DMS 273 treated with DMSO at 0.1 percent for 48 hours (cell line): ENCODE data around the gene ROCK1.
A peak's percentile ranks its signal among the peaks of the same experiment; 100 is the strongest.
"Not testable (repeated sequence)": the region's sequence is repeated elsewhere in the genome, so short reads cannot be mapped to it uniquely, and the experiment has no call there.

Experiments used
- DNase-seq: peaks from one replicate; lab custom pipeline; 2025; lab: John Stamatoyannopoulos, UW

ROCK1 gene

DNA sequence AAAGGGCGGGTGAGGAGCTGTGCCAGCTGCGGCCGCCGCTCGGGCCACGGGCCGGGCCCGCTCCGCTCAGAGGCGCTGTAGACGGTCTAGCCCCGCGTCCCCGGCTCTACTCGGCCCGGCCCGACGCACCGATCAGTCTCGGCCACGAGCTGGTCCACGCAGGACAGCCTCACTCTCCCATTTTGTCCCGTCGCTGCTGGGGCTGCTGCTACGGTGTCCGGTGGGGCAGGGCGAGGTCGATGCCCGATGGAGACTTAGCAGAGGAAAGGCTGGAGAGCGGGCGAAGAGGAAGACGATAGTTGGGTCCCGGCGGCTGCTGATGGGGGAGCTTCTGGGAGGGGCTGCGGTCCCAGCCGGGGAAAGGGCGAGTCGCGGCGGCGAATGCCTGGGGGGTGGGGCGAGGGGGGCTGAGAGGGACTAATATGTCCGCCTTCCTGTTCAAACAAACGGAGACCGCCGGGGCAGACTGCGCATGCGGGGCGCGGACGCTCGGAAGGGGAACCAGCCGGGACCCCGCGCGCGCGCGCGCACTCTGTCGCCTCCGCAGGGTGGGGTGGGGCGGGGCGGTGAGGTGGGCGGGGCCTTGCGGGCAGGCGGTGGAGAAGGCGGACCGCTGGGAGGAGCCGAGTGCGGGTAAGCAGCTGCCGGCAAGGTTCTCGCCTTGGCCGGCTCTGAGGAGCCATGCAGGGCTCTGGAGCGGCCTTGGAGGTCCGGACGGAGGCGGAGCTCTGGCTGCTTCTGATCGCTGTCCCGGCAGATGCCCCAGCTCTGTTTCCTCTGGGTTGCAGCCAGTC lies at the start of gene ROCK1:
ROCK1 (minus strand) TSS at position 468 of the 794 bp plus-strand sequence. CDS start 903 bp downstream, outside the sequence.
- DNase-seq, result peak; percentile 92

DNA sequence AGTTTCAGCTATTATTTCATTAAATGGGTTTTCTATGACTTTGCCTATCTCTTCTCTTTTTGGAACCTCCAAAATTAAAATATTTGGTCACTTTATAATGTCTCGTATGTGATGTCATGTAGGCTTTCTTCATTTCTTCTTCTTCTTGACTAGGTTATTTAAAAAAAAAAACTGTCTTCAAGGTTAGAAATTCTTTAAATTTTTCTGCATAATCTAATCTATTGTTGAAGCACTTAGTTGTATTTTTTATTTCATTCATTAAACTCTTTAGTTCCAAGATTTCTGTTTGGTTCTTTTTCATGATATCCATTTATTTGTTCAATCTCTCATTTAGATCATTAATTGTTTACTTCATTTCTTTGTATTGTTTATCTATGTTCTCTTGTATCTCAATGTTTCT lies 43.8 kb upstream of the ROCK1 start:
- no peak for DNase-seq

DNA sequence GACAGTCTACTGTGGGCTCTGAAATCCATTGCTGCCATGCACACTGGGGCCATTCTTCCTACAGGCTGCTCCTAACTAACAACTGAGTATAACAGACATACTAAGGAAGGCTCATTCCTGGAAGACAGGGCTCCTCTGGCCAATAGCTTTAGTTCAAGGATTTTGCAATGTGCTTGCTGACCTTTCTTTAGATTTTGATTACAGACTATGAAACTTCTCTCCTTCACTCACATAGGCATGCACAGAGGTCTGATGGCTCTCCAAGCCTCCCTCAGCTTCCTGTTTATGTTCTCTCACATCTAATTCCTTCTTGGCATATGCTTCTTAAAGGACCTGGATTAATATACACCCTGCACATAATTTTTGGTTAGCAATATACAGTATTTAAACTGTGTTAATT lies 34.4 kb upstream of the ROCK1 start:
- no peak for DNase-seq

DNA sequence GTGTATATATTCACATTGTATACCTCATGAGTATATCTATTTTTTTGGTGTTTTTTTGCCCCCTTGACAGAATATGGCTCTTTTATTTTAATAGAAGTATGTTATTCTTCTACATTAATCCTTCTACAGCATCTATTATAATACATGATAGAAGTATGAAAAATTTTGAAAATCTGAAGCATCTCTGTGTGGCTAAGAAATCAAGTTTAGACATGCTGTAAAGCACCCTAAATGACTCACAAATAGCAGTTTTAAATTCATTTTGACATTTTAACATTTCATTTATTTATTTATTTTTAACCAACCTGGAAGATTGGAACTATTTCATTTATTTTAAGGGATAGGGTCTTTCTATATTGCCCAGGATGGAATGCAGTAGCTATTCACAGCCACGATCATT lies 33.8 kb upstream of the ROCK1 start:
- DNase-seq, result no peak

DNA sequence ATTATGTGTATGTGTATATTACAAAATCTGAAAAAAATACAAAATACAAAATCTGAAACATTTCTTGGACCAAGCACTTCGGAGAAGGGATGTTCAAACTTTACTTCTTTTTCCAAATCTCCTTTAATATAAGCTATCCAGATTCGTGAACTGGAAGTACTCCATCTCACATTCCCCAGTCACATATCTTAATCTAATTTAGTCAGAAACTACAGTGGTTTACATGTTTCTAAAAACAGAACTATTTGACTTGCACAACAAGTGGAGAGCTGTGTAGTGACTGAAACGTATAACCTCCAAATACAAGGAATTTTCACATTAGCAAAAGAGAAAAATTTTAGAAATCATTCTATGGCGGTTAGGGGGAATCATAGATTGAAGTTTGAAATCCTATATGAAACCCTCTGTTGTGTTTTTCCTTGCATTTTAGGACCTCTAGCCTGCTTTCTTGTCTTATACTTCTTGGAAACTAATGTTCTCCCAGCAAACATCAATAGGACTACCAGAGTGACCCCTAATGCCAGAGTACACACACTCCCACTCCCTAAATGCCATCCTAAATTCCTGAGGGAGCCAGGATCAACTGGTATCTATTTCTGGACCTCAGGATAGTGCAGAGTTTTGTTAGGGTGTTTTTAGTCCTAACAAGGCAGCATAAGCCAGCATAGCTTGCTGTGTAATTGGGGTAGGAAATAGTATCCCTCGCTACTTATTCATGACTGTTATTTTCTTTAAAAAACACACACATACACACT lies 30.2 kb upstream of the ROCK1 start:
- no peak for DNase-seq

DNA sequence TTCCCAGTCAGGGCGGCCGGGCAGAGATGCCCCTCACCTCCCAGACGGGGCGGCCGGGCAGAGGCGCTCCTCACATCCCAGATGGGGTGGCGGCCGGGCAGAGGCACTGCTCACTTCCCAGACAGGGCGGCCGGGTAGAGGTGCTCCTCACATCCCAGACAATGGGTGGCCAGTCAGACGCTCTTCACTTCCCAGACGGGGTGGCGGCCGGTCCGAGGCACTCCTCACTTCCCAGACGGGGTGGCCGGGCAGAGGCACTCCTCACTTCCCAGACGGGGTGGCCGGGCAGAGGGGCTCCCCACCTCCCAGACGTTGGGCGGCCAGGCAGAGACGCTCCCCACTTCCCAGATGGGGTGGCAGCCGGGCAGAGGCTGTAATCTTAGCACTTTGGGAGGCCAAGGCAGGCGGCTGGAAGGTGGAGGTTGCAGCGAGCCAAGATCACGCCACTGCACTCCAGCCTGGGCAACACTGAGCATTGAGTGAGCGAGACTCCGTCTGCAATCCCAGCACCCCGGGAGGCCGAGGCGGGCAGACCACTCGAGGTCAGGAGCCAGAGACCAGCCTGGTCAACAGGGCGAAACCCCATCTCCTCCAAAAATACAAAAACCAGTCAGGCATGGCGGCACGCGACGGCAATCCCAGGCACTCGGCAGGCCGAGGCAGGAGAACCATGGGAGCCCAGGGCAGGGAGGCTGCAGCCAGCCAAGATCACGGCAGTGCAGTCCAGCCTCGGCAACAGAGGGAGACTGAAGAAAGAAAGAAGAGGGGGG lies 26.3 kb upstream of the ROCK1 start:
- DNase-seq, result not testable (repeated sequence)

DNA sequence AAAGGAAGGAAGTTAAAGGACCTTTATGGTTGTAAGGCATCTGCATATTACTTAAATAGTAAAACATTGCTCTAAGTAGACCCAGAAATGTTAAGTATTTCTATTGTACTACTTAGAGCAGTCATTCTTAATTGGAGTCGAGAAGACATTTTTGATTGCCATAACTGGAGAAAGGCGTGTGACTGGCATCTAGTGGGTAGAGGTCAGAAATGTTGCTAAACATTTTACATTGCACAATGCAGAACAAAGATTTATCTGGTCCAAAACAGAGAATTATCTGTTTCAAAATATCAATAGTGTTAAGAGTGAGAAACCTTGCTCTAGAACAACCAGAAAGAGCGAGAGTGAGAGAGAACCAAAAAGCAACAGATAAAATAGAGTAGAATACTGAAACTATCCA lies 23.3 kb upstream of the ROCK1 start:
- DNase-seq, result no peak

DNA sequence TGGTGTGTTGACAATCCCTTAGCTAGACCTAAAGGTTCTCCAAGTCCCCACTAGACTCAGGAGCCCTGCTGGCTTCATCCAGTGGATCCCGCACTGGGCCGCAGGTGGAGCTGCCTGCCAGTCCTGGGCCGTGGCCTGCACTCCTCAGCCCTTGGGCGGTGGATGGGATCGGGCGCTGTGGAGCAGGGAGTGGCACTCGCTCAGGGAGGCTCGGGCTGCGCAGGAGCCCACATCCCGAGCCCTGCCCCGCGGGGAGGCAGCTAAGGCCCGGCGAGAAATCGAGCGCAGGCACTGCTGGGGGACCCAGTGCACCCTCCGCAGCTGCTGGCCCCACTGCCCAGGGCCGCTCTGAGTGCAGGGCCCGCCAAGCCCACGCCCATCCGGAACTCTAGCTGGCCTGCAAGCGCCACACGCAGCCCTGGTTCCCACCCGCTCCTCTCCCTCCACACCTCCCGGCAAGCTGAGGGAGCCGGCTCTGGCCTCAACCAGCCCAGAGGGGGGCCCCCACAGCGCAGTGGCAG lies 20.8 kb upstream of the ROCK1 start:
- DNase-seq, result no peak

DNA sequence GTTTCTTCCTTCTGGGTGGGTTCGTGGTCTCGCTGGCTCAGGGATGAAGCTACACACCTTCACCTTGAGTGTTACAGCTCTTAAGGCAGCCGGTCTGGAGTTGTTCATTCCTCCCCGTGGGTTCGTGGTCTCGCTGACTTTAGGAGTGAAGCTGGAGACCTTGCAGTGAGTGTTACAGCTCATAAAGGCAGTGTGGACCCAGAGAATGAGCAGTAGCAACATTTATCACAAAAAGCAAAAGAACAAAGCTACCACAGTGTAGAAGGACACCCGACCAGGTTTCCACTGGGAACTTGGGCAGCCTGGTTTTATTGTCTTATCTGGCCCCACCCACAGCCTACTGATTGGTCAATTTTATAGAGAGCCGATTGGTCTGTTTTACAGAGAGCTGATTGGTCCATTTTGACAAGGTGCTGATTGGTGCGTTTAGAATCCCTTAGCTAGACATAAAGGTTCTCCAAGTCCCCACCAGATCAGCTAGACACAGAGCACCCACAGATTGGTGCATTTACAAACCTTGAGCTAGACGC lies 20.1 kb upstream of the ROCK1 start:
- DNase-seq, result no peak

DNA sequence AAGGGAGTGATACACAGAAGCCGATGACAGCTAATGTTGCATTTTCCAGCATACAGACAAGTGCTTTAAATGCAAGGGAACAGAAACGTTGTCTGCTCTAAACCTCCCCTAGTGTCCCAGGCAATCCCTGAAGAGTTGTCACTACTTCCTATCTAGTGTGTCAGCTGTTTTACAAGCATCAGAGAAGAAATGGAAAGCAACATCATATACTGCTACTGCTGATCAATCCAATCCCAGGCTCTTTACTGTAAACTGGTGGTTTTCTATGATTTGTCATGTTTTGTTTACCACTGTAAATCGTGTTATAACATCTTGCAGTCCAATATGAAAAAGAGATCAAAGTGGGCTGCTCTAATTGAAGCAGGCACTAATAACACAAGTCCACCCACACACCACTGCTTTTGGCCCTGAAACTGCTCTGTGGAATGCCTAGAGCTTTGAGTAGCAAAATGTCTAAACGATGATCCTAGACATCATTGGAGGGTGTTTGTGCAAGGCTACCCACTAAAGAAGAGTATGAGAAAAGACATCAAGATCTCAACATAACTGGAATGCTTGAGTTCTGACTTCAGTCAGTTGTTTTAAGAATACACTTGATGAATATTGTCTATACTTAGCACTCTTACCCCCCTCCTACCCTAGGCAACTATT lies 18.1 kb upstream of the ROCK1 start:
- DNase-seq, result no peak

DNA sequence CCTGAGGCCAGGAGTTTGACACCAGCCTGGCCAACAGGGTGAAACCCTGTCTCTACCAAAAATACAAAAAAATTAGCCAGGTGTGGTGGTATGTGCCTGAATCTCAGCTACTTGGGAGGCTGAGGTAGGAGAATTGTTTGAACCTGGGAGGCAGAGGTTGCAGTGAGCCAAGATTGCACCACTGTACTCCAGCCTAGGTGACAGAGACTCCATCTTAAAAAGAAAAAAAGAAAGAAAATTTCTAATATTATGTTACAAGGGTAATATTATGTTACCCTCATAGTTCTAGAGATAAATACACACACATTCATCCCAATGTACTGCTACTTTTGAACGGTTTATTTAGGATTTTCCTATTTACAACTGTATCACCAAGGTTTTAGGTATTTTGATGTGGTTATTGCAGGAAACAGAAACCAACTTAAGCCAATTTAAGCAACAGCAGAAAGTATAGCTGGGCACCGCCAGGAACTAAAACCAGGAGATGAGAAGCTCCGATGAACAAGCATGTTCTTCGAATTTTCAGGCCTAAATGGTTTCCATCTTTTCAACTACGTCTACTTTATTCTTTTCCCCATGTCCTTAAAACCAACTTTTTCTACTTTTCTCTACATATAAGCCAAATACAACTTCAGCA lies 11.8 kb upstream of the ROCK1 start:
- DNase-seq, result no peak

DNA sequence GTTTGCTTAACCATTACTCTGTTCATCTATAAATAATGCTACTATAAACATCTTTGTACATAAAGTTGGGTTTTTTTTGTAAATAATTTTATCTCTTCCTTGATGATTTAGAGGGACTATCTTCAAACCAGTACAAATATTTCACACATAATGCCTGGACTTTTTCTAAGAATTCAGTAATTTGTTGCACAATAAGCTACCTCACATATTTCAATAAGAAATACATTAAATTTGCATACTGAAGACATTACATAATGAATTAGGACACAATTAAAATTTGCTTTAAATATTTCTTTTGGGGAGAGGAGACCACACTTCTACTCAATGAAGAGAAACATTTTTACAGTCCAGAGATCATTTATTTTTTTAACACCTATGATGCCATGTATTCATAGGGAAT lies 7.2 kb upstream of the ROCK1 start:
- no peak for DNase-seq

DNA sequence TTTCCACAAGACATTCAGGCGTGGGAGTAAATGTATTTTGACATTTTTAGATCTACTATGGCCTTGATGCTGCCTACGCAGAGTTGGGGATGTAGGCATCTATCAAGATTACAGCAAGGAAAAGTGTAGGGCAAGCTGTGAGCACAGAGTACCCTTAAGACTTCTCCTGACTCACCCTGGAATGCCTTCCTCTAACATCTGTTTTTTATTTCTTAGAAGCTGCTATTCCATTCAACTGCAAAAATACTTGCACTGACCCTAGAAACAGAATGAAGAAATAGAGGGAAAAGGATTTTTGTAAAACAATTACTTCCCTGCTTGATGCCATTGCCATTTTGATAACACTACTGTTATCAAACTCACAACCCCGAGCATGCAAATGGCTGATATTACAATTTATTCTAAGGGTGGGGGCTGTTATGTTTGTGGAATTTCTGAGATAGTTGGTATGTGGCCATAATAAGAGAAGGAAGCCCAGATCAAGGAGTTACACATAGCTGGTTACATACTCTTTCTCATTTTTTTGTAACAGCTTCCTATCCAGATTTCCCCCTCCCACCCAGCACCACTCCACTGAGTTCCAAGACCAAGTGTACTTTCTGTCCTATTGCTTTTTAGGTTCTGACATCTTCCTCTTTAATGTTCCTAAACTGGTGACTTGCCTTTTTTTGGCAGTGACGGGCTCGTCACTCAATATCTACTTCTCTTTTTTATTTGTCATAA lies 6.0 kb upstream of the ROCK1 start:
- DNase-seq, result no peak

DNA sequence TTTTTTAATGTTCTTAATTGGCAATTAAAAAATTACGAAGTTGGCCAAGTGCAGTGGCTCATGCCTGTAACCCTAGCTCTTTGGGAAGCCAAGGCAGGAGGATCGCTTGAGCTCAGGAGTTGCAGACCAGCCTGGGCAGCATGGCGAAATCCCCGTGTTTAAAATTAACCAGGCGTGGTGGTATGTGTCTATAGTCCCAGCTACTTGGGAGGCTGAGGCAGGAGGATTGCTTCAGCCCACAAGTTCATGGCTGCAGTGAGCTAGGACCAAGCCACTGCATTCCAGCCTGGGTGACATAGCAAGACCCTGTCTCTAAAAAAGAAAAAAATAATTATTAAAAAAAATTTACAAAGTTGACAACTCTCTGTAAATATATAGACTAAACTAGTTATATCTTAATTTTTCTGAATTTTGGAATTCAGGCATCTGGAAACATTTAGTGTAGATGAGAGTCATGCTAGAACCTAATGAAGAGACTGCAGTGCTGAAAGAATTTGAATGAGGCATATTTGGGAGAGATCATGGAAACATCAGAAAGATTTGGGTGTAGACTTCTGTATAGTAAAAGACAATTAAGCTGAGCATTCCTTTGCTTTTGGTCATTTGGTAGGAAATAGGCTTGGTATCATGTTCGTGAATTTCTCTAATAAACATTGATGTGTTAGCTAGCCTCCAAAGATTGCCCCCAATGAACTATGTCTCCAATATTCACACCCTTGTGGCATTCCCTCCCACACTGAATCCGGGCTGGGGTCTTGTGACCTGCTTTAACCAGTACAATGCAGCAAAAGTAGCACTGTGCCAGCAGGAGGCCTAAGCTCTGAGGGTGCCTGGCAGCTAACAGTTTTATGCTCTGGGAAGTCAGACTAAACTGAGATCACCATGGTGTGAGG lies 4.2 kb upstream of the ROCK1 start:
- no peak for DNase-seq

DNA sequence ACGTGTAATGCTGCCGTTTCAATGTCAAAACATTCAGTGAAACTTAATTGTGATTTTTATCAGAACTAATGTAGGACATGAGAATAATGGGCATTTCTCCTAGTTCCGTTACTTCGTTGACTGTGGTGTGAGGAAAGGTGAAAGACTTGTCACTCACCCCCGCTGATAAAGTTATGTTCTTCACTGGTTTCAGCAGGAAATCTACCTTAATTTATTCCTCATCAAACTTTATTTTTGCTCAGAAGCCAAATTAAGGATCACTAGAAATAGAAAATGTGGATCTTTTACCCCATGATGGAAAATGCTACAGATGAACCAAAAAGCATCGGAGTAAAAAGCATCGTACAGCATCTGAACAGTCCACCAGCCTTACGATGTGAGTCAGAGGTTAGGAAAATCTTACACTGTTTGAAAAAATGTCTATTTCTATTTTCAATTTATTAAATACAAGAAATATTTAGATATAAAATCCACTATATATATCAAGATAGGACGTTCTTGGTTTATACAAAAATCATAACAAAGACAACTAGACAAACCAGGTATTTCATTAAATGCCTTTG lies 1.0 kb upstream of the ROCK1 start:
- DNase-seq, result no peak

DNA sequence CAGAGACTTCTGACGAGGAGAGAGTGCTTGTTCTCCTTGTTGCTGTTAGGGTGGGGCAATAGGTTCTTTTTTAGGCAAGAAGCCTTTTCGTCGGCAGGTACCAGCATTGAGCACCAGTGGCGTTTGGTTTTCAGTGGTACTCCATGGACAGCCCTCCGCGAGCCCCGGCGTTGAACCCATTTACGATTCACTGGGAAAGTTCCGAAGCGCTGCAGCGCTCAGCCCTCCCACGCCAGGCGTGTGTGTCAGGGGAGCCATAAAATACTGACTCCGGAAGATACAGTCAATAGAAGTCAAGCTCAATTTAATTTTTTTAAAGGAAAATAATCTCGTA lies 494 bp upstream of the ROCK1 start:
- no peak for DNase-seq

DNA sequence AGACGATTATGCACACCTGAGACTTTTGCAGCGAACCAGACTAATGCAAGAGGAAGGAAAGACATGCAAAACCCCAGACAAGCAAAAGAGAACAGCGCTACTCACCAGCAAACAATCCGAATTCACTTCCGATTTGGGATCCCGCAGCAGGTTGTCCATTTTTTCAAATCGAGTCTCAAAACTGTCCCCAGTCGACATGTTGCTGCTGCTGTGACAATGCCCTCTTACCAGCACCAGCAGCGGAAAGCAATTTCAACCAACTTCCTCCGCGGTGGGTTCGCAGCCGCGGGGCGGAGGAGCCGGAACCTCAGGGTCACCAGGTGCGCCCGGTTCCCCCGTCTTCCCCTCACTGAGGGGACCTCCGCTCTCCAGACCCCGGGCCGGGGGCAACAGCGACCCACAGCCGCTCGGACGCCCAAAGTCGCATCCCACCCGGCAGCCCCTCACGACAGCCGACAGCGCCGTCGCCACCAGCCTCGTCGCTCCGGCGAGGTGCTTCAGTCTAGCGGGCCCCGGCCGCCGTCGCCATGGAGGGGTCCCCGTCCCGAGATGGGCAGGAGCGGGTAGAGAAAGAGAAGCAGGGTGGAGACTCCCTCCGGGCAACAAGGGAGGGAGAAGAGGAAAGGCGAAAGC lies 784 bp downstream of the ROCK1 start:
- no peak for DNase-seq

DNA sequence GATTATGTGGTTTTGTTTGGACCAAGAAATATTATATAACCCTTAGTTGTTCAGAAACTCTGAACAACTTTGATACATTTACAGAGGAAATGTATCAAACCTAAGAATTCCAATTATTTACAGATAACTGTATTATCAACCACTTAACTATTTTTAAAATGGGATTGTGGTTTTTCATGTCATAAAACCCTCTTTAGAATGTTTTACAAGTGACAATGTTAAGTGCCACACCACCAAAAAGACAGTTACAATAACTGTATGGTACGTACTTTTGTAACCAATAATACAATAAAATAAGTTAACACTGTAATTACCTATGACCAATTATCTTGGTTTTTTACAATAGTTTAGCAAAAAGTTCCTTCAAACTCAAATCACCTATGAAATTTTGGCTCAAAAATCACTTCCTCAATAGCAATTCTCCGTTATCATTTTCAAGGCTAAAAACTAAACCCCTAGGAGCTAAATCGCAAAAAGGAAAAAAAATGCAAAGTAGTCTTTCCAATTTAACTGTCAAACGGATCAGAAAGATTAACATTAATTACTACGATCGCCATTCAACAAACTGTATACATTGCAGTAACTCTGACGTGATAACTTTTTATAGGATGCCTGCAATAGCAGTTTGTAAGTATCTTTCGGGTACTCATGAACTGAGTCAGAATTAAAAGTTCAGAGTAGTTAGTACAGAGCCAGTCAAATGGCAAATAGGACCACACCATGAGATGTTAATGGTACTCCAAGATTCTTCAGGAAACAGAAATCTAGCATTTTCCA lies 1.5 kb downstream of the ROCK1 start:
- no peak for DNase-seq
